A673 (cell line): ENCODE data around the gene PGLYRP1.

ENCODE experiments used
- EZH2 ChIP-seq: fragments of 200-600 bp; sonication (generic); IDR thresholded peaks from 2 replicates; pipeline ENCODE4 v1.6.1; 2017; ENCODE audit warnings: borderline replicate concordance, low read depth, mild to moderate bottlenecking, mixed read lengths, antibody characterized with exemption, low read length; ENCODE audit not compliant: poor library complexity, severe bottlenecking
- TF ChIP-seq, protein P1 (sequence below): fragments of 300-800, 200-600 bp; sonication (generic); conservative IDR thresholded peaks from 2 replicates; pipeline ENCODE4 v1.5.1; 2017; ENCODE audit warnings: low read depth, mild to moderate bottlenecking, antibody characterized with exemption, low read length, moderate library complexity, mixed read lengths

DNA sequence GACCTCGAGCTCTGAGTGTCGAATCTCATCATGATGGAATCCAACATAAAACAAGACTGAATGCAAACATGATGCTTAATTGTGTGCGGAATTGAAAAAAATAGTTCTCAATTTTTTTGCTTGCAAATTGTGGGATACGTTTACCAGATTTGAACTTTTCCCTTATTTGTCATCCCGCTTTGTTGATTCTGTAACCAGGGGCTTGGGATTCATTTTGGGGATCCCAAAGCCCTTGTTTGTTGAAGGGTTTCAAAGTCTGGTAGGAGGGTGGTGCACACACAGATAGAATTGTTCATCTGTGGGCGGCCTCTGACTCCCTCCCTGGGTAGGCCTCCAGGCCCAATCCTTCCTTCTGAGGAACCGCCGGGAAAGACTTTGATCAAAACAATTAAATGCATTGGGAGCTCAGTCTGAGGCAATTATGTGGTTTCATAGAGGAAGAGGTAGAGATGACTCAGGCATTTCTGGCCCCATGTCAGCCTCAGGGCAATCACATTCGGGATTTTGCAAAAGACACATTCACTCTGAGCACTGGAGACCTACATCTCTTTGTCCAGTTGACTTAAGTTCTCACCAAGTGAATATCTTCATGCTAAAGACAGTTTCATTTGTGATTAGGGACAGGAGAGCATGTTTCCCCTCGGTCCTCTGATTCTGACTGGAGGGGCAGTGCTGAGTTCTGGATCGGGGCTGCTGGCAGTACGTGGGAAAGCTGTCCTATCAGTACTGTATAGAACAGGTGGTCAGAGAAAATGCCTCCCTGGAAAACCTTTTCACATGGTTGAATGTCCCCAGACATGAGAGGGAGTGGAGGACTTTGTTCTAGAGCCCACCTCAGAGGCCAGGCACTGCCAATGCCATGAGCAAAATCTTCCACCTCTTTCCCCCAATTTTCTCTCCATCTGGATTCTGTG lies 45.7 kb upstream of the PGLYRP1 start:
- TF ChIP-seq, protein P1, sequence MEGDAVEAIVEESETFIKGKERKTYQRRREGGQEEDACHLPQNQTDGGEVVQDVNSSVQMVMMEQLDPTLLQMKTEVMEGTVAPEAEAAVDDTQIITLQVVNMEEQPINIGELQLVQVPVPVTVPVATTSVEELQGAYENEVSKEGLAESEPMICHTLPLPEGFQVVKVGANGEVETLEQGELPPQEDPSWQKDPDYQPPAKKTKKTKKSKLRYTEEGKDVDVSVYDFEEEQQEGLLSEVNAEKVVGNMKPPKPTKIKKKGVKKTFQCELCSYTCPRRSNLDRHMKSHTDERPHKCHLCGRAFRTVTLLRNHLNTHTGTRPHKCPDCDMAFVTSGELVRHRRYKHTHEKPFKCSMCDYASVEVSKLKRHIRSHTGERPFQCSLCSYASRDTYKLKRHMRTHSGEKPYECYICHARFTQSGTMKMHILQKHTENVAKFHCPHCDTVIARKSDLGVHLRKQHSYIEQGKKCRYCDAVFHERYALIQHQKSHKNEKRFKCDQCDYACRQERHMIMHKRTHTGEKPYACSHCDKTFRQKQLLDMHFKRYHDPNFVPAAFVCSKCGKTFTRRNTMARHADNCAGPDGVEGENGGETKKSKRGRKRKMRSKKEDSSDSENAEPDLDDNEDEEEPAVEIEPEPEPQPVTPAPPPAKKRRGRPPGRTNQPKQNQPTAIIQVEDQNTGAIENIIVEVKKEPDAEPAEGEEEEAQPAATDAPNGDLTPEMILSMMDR = no peak
- no peak for TF ChIP-seq EZH2
